PC-3 (cell line): ENCODE data around the gene PKD2L2. TPM values are rescaled to one million over a fixed set of nuclear protein-coding genes. Genes with fewer than 3 reads are reported as not detected.

Experiments
- ATAC-seq: fragments of 200-7000 bp; cut with Tn5 transposase; 2 replicates; pipeline ENCODE4 v1.9.1; 2020; ENCODE audit warnings: mild to moderate bottlenecking, moderate library complexity
- BruUV-seq: library from RNA; stranded (reverse); fragments of 400-500 nt; replicated peaks from 2 replicates; lab custom pipeline; 2021; lab: Mats Ljungman, UMichigan
- CTCF ChIA-PET: fragments of 300-600 bp; sonication (Branson Sonifier 250); formaldehyde crosslinking; loops from one replicate; lab custom pipeline; 2022; ENCODE audit warnings: antibody characterized with exemption; lab: Charles Lee
- POLR2A ChIA-PET: fragments of 300-600 bp; sonication (Branson Sonifier 250); formaldehyde crosslinking; loops from one replicate; lab custom pipeline; 2022; ENCODE audit warnings: antibody characterized with exemption; ENCODE audit not compliant: unreplicated experiment; lab: Charles Lee
- DNase-seq: peaks from one replicate; pipeline ENCODE4 v3.0.0-alpha.2; 2015
- H2AFZ ChIP-seq: fragments of 300-600 bp; sonication (generic); 2 replicates; pipeline ENCODE4 v1.6.0; 2016; ENCODE audit warnings: antibody characterized with exemption, low read length
- H3F3A ChIP-seq: fragments of 300-600 bp; sonication (generic); one replicate; pipeline ENCODE4 v1.6.0; 2017; ENCODE audit warnings: antibody characterized with exemption, low read length, control low read depth, mild to moderate bottlenecking; ENCODE audit not compliant: unreplicated experiment
- H3K27ac ChIP-seq: fragments of 300-600 bp; sonication (generic); 2 replicates; pipeline ENCODE4 v1.5.1; 2016; ENCODE audit warnings: mild to moderate bottlenecking, low read length
- H3K27me3 ChIP-seq: fragments of 300-600 bp; sonication (generic); 2 replicates; pipeline ENCODE4 v1.6.1; 2016; ENCODE audit warnings: low read length, mixed read lengths
- H3K36me3 ChIP-seq: fragments of 300-600 bp; sonication (generic); 2 replicates; pipeline ENCODE4 v1.6.1; 2016; ENCODE audit warnings: low read depth, mixed run types, low read length, mixed read lengths
- H3K4me1 ChIP-seq: fragments of 300-600 bp; sonication (generic); 2 replicates; pipeline ENCODE4 v1.5.1; 2016; ENCODE audit warnings: low read length; ENCODE audit not compliant: insufficient read depth
- H3K4me2 ChIP-seq: fragments of 300-600 bp; sonication (generic); 2 replicates; pipeline ENCODE4 v1.6.0; 2016; ENCODE audit warnings: low read length
- H3K4me3 ChIP-seq: fragments of 300-600 bp; sonication (generic); 2 replicates; pipeline ENCODE4 v1.5.1; 2016; ENCODE audit warnings: mild to moderate bottlenecking, low read length, mixed read lengths
- H3K79me2 ChIP-seq: fragments of 300-600 bp; sonication (generic); 2 replicates; pipeline ENCODE4 v1.6.1; 2017; ENCODE audit warnings: low read length, mixed read lengths
- H3K9ac ChIP-seq: fragments of 300-600 bp; sonication (generic); 2 replicates; pipeline ENCODE4 v1.6.0; 2016; ENCODE audit warnings: mild to moderate bottlenecking, low read length
- H3K9me2 ChIP-seq: fragments of 300-600 bp; sonication (generic); replicated peaks from 2 replicates; pipeline ENCODE4 v1.6.1; 2016; ENCODE audit warnings: mixed run types, low read length, mixed read lengths
- H3K9me3 ChIP-seq: fragments of 300-600 bp; sonication (generic); 2 replicates; pipeline ENCODE4 v1.6.1; 2016; ENCODE audit warnings: low read length, mixed read lengths
- H4K20me1 ChIP-seq: fragments of 300-600 bp; sonication (generic); 2 replicates; pipeline ENCODE4 v1.6.1; 2016; ENCODE audit warnings: low read length, mixed read lengths
- EZH2 ChIP-seq: fragments of 300-600 bp; sonication (generic); IDR thresholded peaks from one replicate; pipeline ENCODE4 v1.6.1; 2017; ENCODE audit warnings: antibody characterized with exemption, mild to moderate bottlenecking, low read length; ENCODE audit not compliant: unreplicated experiment
- EZH2phosphoT487 ChIP-seq: fragments of 300-600 bp; sonication (generic); IDR thresholded peaks from 2 replicates; pipeline ENCODE4 v1.6.1; 2018; ENCODE audit warnings: mild to moderate bottlenecking, antibody characterized with exemption, low read length, borderline replicate concordance
- intact Hi-C: fragments of 100-400 bp; cut with micrococcal nuclease; formaldehyde crosslinking; loops from 2 replicates; pipeline ENCODE4 v1.9.0; 2023
- total RNA-seq: library from RNA; depleted of rRNA; stranded (reverse); fragments of >200 nt; gene quantifications from 2 replicates; pipeline ENCODE4 v1.2.3, GENCODE V29; 2014
- TF ChIP-seq, protein P1 (sequence below): fragments of 300-600 bp; sonication (generic); conservative IDR thresholded peaks from 2 replicates; pipeline ENCODE4 v1.5.1; 2017; ENCODE audit warnings: antibody characterized with exemption, low read depth, mild to moderate bottlenecking, low read length

PKD2L2 gene
- total RNA-seq, 1 experiment from 2014 or later = not detected

DNA sequence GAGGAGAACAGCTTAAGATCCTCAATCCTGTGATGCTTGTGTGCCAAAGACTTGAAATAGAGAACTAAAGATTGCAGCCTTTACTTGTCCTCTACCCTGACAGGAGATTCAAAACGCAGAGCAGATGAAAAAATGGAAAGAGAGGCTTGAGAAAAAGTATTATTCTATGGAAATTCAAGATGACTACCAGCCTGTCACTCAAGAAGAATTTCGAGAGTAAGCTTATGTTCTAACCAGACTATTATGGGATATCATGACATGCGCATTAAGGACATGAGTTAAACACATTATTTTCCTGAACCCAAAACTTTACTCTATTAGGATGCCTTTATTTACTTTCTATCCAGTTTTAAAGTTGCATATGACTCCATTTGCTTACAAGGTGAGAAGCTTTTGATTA lies 46.4 kb downstream of the PKD2L2 start:
- Histone ChIP-seq H3K79me2 (no peaks in the 10 kb centered on the region), H3F3A (no peaks in the 10 kb centered on the region), H3K27me3 (no peaks in the 10 kb centered on the region), H3K9ac (no peak overlapping the region), H3K4me1 (no peaks in the 10 kb centered on the region), H3K4me2 (no peak overlapping the region), H3K9me2 (no peaks in the 10 kb centered on the region), H2AFZ (no peak overlapping the region), H4K20me1 (no peaks in the 10 kb centered on the region), H3K27ac (no peak overlapping the region), H3K36me3 (peaks cover 15% of the 10 kb centered on the region; the same call in 1 of the 2 replicates), H3K4me3 (no peak overlapping the region), H3K9me3 (no peaks in the 10 kb centered on the region)
- ChIA-PET CTCF (no interaction called here), POLR2A (no interaction called here)
- no peak for TF ChIP-seq EZH2
- TF ChIP-seq EZH2phosphoT487 = no peak
- TF ChIP-seq, protein P1, sequence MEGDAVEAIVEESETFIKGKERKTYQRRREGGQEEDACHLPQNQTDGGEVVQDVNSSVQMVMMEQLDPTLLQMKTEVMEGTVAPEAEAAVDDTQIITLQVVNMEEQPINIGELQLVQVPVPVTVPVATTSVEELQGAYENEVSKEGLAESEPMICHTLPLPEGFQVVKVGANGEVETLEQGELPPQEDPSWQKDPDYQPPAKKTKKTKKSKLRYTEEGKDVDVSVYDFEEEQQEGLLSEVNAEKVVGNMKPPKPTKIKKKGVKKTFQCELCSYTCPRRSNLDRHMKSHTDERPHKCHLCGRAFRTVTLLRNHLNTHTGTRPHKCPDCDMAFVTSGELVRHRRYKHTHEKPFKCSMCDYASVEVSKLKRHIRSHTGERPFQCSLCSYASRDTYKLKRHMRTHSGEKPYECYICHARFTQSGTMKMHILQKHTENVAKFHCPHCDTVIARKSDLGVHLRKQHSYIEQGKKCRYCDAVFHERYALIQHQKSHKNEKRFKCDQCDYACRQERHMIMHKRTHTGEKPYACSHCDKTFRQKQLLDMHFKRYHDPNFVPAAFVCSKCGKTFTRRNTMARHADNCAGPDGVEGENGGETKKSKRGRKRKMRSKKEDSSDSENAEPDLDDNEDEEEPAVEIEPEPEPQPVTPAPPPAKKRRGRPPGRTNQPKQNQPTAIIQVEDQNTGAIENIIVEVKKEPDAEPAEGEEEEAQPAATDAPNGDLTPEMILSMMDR = no peak
- intact Hi-C loops = no loop called here
- no TSS peak for BruUV-seq
- ATAC-seq (no peak), DNase-seq (no peak)

DNA sequence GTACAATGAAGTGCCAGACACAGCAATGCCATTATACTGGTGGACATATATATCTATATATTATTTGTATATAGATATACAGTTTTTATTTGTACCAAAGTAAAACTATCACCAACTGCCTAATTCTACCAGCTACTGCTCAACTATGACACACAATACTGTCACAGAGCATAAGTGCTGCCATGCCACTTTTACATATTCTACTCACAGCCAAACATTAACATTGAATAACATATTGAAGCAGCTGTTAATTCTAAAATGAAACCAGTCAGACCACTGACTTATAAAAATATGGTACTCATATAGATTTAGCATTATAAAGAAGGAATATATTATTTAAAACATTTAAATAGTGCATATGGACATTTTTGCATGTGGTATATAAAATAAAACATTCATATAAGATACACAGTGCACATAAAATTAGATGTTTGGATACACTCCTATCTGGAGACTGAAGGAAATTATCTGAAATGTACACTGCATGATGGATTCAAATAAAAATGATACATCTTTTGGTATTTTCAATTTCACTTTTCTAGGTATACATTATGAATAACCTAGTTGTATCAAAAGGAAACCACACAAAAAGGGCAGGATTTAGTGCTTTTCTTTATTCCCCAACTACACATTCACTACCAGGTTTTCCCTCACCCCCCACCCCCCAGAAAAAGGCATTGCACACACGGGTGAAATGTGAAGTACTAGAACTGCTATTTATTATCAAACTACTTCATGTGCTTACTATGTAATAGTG lies 48.9 kb downstream of the PKD2L2 start:
- Histone ChIP-seq H3F3A (no peaks in the 10 kb centered on the region), H3K27me3 (no peaks in the 10 kb centered on the region), H3K4me1 (no peaks in the 10 kb centered on the region), H3K36me3 (peaks cover 26% of the 10 kb centered on the region; the same call in 1 of the 2 replicates), H4K20me1 (no peaks in the 10 kb centered on the region), H3K9me3 (no peaks in the 10 kb centered on the region), H3K4me2 (no peak overlapping the region), H2AFZ (no peak overlapping the region), H3K79me2 (no peaks in the 10 kb centered on the region), H3K9ac (no peak overlapping the region), H3K27ac (no peak overlapping the region), H3K4me3 (no peak overlapping the region), H3K9me2 (no peaks in the 10 kb centered on the region)
- ChIA-PET POLR2A (no interaction called here), CTCF (no interaction called here)
- DNase-seq = no peak
- no peak for TF ChIP-seq EZH2
- no peak for TF ChIP-seq EZH2phosphoT487
- TF ChIP-seq, protein P1 = no peak
- intact Hi-C loops = no loop called here
- ATAC-seq = no peak
- no TSS peak for BruUV-seq

DNA sequence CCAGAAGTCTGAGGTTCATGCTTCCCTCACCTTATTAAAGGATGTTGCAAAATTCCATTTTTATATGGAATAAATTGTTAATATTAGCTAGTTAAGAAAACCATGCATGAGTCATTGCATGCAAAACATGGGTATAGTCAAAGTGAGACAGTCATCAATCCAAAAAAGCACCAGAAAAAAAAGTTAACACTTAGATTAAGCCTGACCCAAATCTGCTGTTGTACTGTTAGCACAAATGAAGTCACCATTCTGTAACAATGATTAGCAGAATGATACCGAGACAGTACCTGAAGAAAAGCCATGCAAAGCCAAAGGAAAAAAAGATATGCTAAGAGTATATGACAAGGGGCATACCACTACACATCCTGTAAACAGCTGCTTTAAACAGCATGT lies 49.5 kb downstream of the PKD2L2 start:
- H2AFZ ChIP-seq = no peak overlapping the region
- H3K9ac ChIP-seq = no peak overlapping the region
- no peak overlapping the region for H3K27ac ChIP-seq
- H3K4me2 ChIP-seq = no peak overlapping the region
- no peaks in the 10 kb centered on the region for H3K4me1 ChIP-seq
- H3K9me2 ChIP-seq = no peaks in the 10 kb centered on the region
- H3K79me2 ChIP-seq = no peaks in the 10 kb centered on the region
- intact Hi-C loops = no loop called here
- TSS peak; percentile 17 for BruUV-seq
- CTCF ChIA-PET = no interaction called here
- no peak overlapping the region for H3K4me3 ChIP-seq
- peaks cover 26% of the 10 kb centered on the region; the same call in 1 of the 2 replicates for H3K36me3 ChIP-seq
- no peaks in the 10 kb centered on the region for H3F3A ChIP-seq
- H4K20me1 ChIP-seq = no peaks in the 10 kb centered on the region
- no peak for TF ChIP-seq EZH2phosphoT487
- TF ChIP-seq, protein P1 = no peak
- TF ChIP-seq EZH2 = no peak
- H3K27me3 ChIP-seq = no peaks in the 10 kb centered on the region
- H3K9me3 ChIP-seq = no peaks in the 10 kb centered on the region
- no peak for DNase-seq
- no peak for ATAC-seq
- POLR2A ChIA-PET = no interaction called here
